Endothelial cell of umbilical vein (primary cell): ENCODE results near the gene USP28. TPM values are rescaled to one million over a fixed set of nuclear protein-coding genes. Genes with fewer than 3 reads are reported as not detected.

Experiments
- BruUV-seq: library from RNA; stranded (reverse); fragments of 400-500 nt; replicated peaks from 2 replicates; lab custom pipeline; 2021; lab: Mats Ljungman, UMichigan
- CTCF ChIA-PET: fragments of 300-600, 350-600 bp; sonication (Branson Sonifier 250); formaldehyde crosslinking; loops from one replicate; lab custom pipeline; 2021; ENCODE audit warnings: antibody characterized with exemption, inconsistent platforms; lab: Charles Lee
- POLR2A ChIA-PET: fragments of 300-600, 350-600 bp; sonication (Branson Sonifier 250); formaldehyde crosslinking; loops from one replicate; lab custom pipeline; 2021; ENCODE audit warnings: antibody characterized with exemption, inconsistent platforms; lab: Charles Lee
- DNase-seq: peaks from one replicate; pipeline ENCODE4 v3.0.0-alpha.2; 2011; ENCODE audit warnings: low read depth, low spot score
- FAIRE-seq: peaks from 2 replicates; lab custom pipeline; 2011; peaks lifted over from hg19 to GRCh38; lab: Jason Lieb, UNC
- H2AFZ ChIP-seq: 2 replicates; pipeline ENCODE4 v1.6.0; 2012; ENCODE audit warnings: low read depth, low read length, control low read depth, inconsistent platforms
- H3K27ac ChIP-seq: 2 replicates; pipeline ENCODE4 v1.5.1; 2011; ENCODE audit warnings: low read depth, mild to moderate bottlenecking, control low read depth, low read length, moderate library complexity; ENCODE audit not compliant: insufficient read depth
- H3K27me3 ChIP-seq, 2 experiments: 2 replicates each; pipeline versions ENCODE4 v1.6.0 to v1.6.1; 2011; ENCODE audit warnings: low read length in 2 of 2, mixed read lengths in 1 of 2; ENCODE audit not compliant: control insufficient read depth in 2 of 2, insufficient read depth in 2 of 2
- H3K36me3 ChIP-seq, 2 experiments: 2 replicates in 1 of 2; 3 replicates in 1 of 2; pipeline ENCODE4 v1.5.1; 2011; ENCODE audit warnings: low read length in 2 of 2, mild to moderate bottlenecking in 1 of 2, moderate library complexity in 1 of 2; ENCODE audit not compliant: control insufficient read depth in 2 of 2, insufficient read depth in 2 of 2; ENCODE audit errors: extremely low read depth in 1 of 2
- H3K4me1 ChIP-seq: 3 replicates; pipeline ENCODE4 v1.5.1; 2011; ENCODE audit warnings: mild to moderate bottlenecking, low read length; ENCODE audit not compliant: control insufficient read depth, insufficient read depth; ENCODE audit errors: extremely low read depth
- H3K4me2 ChIP-seq: 2 replicates; pipeline ENCODE4 v1.6.1; 2011; ENCODE audit warnings: low read length, control low read depth, mixed read lengths; ENCODE audit not compliant: insufficient read depth
- H3K4me3 ChIP-seq, 3 experiments: fragments of 200-600 bp in 1 of 3; sonication (generic), shearing (Covaris generic) in 1 of 3; replicated peaks in 1 of 3; 2 replicates each; pipeline ENCODE4 v1.5.1; 2011 to 2016; ENCODE audit warnings: control low read depth in 3 of 3, low read length in 3 of 3, mild to moderate bottlenecking in 2 of 3, inconsistent platforms in 1 of 3, low read depth in 1 of 3, moderate library complexity in 1 of 3; ENCODE audit not compliant: insufficient read depth in 1 of 3
- H3K79me2 ChIP-seq: 2 replicates; pipeline ENCODE4 v1.6.0; 2012; ENCODE audit warnings: low read length, inconsistent platforms; ENCODE audit not compliant: control insufficient read depth, insufficient read depth
- H3K9ac ChIP-seq: replicated peaks from 2 replicates; pipeline ENCODE3; 2011; ENCODE audit warnings: low read length, control low read depth; ENCODE audit not compliant: insufficient read depth; ENCODE audit errors: extremely low read depth
- H3K9me1 ChIP-seq: replicated peaks from 3 replicates; pipeline ENCODE4 v1.6.0; 2011; ENCODE audit warnings: mild to moderate bottlenecking, low read length; ENCODE audit not compliant: control insufficient read depth, insufficient read depth; ENCODE audit errors: extremely low read depth
- H3K9me3 ChIP-seq: replicated peaks from 2 replicates; pipeline ENCODE4 v1.5.1; 2012; ENCODE audit warnings: low read length, inconsistent platforms; ENCODE audit not compliant: control insufficient read depth, insufficient read depth
- H4K20me1 ChIP-seq: replicated peaks from 2 replicates; pipeline ENCODE3; 2011; ENCODE audit warnings: mild to moderate bottlenecking, low read length; ENCODE audit not compliant: control insufficient read depth, insufficient read depth; ENCODE audit errors: extremely low read depth
- EZH2 ChIP-seq: IDR thresholded peaks from 2 replicates; pipeline ENCODE4 v1.6.1; 2012; ENCODE audit warnings: borderline replicate concordance, low read depth, mild to moderate bottlenecking, moderate library complexity, low read length, inconsistent platforms; ENCODE audit not compliant: severe bottlenecking
- FOS ChIP-seq: IDR thresholded peaks from 2 replicates; pipeline ENCODE4 v1.6.1; 2011; ENCODE audit warnings: mild to moderate bottlenecking, low read length, moderate library complexity, borderline replicate concordance; ENCODE audit not compliant: insufficient read depth
- GATA2 ChIP-seq: IDR thresholded peaks from 2 replicates; pipeline ENCODE4 v1.7.0; 2011; ENCODE audit warnings: low read depth, mild to moderate bottlenecking, moderate library complexity, mixed read lengths, low read length; ENCODE audit not compliant: insufficient read length, insufficient read depth
- JUN ChIP-seq: IDR thresholded peaks from 2 replicates; pipeline ENCODE4 v1.6.1; 2011; ENCODE audit warnings: borderline replicate concordance, low read depth; ENCODE audit not compliant: insufficient read length, insufficient read depth
- MYC ChIP-seq: IDR thresholded peaks from one replicate; pipeline ENCODE4 v1.6.1; 2011; ENCODE audit warnings: mild to moderate bottlenecking, low read depth, low read length
- POLR2A ChIP-seq: IDR thresholded peaks from 2 replicates; pipeline ENCODE4 v1.6.1; 2012; ENCODE audit warnings: low read depth, mild to moderate bottlenecking, control low read depth, low read length
- POLR2AphosphoS5 ChIP-seq: IDR thresholded peaks from 2 replicates; pipeline ENCODE4 v1.6.1; 2012; ENCODE audit warnings: low read depth, mild to moderate bottlenecking, control low read depth, low read length, moderate library complexity; ENCODE audit not compliant: insufficient read depth
- dilution Hi-C: fragments of 300-500 bp; cut with MboI; formaldehyde crosslinking; loops from one replicate; pipeline ENCODE4 v1.15.0; 2019; ENCODE audit warnings: low sequenced_read_pairs; ENCODE audit not compliant: extremely low pct_ligation_motif_present
- intact Hi-C: fragments of 100-400 bp; cut with micrococcal nuclease; formaldehyde crosslinking; loops from one replicate; pipeline ENCODE4 v1.10.0; 2022
- polyA plus RNA-seq, 4 experiments: library from polyadenylated mRNA; depleted of rRNA in 3 of 4; stranded (reverse) in 3 of 4; unstranded in 1 of 4; fragments of >200 nt; gene quantifications; 2 replicates each; pipeline versions ENCODE4 v1.2.1 to v1.2.3, GENCODE V29; 2011 to 2012; ENCODE audit warnings: missing spikeins in 1 of 4
- total RNA-seq: library from RNA; stranded (reverse); gene quantifications from 2 replicates; pipeline ENCODE4 v1.2.3, GENCODE V29; 2021
- TF ChIP-seq, protein P1 (sequence below), 2 donors: IDR thresholded peaks; 1 replicate in 1 of 2; 2 replicates in 1 of 2; pipeline ENCODE4 v1.5.1; 2011; ENCODE audit warnings: low read length in 2 of 2, mild to moderate bottlenecking in 2 of 2, moderate library complexity in 2 of 2, control low read depth in 1 of 2, inconsistent platforms in 1 of 2, low read depth in 1 of 2; ENCODE audit not compliant: insufficient read depth in 1 of 2; ENCODE audit errors: extremely low read depth in 1 of 2
- TF ChIP-seq, protein P2 (sequence below): IDR thresholded peaks from 2 replicates; pipeline ENCODE4 v1.6.1; 2011; ENCODE audit not compliant: insufficient read depth, insufficient read length

USP28 gene
- total and polyA plus RNA-seq, 2 donors (not counting 3 experiments of a cell fraction or from before 2014, with no cell fraction given): 19.2 to 29.6 TPM

DNA sequence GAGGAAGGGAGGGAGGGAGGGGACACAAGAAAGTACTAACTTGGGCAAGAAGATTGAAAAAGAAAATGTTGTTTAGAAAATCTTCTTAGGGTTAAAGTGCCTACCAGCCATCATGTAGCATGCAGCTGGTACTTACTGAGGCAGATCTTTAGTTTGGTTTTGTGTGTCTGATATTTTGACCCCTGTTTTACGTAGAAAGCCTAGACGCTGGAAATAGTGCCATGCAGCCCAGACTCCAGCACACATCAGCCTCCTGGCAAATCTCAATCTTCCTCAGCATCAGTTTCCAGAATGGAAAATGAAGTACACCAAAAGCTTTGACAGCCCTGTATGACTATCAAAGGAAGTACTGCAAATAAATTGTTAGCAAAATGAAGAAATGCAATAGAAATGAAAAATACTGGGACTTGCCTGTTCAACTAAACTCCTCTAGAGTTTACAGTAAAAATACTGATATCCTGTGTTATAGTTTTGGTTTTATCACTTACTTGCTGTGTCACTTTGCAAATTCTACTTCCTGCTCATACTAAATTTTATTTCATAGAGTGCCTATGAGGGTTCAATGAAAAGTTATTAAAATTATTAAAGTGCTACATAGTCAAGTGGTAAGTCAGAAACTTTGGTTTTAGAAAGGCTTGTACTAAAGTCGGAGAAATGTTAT lies 7.4 kb downstream of the USP28 start:
- POLR2A ChIA-PET: no interaction called here
- no peaks in the 10 kb centered on the region for H3K36me3 ChIP-seq
- H3K4me3 ChIP-seq: no peak overlapping the region
- DNase-seq: no peak
- TF ChIP-seq, protein P1, sequence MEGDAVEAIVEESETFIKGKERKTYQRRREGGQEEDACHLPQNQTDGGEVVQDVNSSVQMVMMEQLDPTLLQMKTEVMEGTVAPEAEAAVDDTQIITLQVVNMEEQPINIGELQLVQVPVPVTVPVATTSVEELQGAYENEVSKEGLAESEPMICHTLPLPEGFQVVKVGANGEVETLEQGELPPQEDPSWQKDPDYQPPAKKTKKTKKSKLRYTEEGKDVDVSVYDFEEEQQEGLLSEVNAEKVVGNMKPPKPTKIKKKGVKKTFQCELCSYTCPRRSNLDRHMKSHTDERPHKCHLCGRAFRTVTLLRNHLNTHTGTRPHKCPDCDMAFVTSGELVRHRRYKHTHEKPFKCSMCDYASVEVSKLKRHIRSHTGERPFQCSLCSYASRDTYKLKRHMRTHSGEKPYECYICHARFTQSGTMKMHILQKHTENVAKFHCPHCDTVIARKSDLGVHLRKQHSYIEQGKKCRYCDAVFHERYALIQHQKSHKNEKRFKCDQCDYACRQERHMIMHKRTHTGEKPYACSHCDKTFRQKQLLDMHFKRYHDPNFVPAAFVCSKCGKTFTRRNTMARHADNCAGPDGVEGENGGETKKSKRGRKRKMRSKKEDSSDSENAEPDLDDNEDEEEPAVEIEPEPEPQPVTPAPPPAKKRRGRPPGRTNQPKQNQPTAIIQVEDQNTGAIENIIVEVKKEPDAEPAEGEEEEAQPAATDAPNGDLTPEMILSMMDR (IDR thresholded peaks at IDR 0.05; ENCODE audit: extremely low read depth in 1 of 2, insufficient read depth in 1 of 2, low read depth in 1 of 2, low read length in 2 of 2): no peak
- TF ChIP-seq GATA2 (no peak), FOS (no peak), JUN (no peak)
- no peak overlapping the region for H3K9ac ChIP-seq
- CTCF ChIA-PET: interaction anchor here (1.0 kb wide), 1 partner anchor 28 kb away, joined by 3 read pairs; no protein-coding TSS in a partner anchor
- H3K79me2 ChIP-seq: peaks cover 8% of the 10 kb centered on the region
- H3K4me2 ChIP-seq: no peak overlapping the region
- no peak overlapping the region for H2AFZ ChIP-seq
- H4K20me1 ChIP-seq: no peaks in the 10 kb centered on the region
- BruUV-seq: no TSS peak
- H3K4me1 ChIP-seq: peaks cover 5% of the 10 kb centered on the region
- H3K9me1 ChIP-seq: no peaks in the 10 kb centered on the region
- FAIRE-seq: no peak
- no peaks in the 10 kb centered on the region for H3K27me3 ChIP-seq
- intact Hi-C loops (no loop called here), dilution Hi-C loops (no loop called here)
- no peak overlapping the region for H3K27ac ChIP-seq
- H3K9me3 ChIP-seq: no peaks in the 10 kb centered on the region

DNA sequence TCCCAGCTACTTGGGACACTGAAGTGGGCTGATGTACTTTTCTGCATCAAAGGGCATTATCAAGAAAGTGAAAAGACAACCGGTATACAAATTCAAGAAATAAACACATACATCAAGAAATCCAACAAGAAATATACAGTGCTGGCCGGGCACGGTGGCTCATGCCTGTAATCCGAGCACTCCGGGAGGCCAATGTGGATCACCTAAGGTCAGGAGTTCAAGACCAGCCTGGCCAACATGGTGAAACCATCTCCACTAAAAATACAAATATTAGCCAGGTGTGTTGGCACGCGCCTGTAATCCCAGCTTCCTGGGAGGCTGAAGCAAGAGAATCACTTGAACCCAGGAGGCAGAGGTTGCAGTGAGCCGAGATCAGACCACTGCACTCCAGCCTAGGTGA lies 9.5 kb downstream of the USP28 start:
- dilution Hi-C loops: no loop called here
- intact Hi-C loops: no loop called here
- H3K9me1 ChIP-seq: no peaks in the 10 kb centered on the region
- no peaks in the 10 kb centered on the region for H3K4me1 ChIP-seq
- H3K4me3 ChIP-seq: no peak overlapping the region
- H3K27me3 ChIP-seq: no peaks in the 10 kb centered on the region
- H2AFZ ChIP-seq: no peak overlapping the region
- POLR2A ChIA-PET: no interaction called here
- no peaks in the 10 kb centered on the region for H3K36me3 ChIP-seq
- H3K9me3 ChIP-seq: no peaks in the 10 kb centered on the region
- TF ChIP-seq, protein P2, sequence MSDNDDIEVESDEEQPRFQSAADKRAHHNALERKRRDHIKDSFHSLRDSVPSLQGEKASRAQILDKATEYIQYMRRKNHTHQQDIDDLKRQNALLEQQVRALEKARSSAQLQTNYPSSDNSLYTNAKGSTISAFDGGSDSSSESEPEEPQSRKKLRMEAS: no peak
- TF ChIP-seq JUN (no peak), FOS (no peak), GATA2 (no peak), POLR2AphosphoS5 (no peak), MYC (no peak), POLR2A (no peak), EZH2 (no peak)
- TF ChIP-seq, protein P1 (IDR thresholded peaks at IDR 0.05; ENCODE audit: extremely low read depth in 1 of 2, insufficient read depth in 1 of 2, low read depth in 1 of 2, low read length in 2 of 2): no peak
- CTCF ChIA-PET: no interaction called here
- H3K4me2 ChIP-seq: no peak overlapping the region
- no peak overlapping the region for H3K27ac ChIP-seq
- no peaks in the 10 kb centered on the region for H4K20me1 ChIP-seq
- no TSS peak for BruUV-seq
- FAIRE-seq (no peak), DNase-seq (no peak)
- H3K9ac ChIP-seq: no peak overlapping the region
- H3K79me2 ChIP-seq: peaks cover 11% of the 10 kb centered on the region
